ENCODE measurements around the gene WDR37.
"Not testable (repeated sequence)": the region's sequence is repeated elsewhere in the genome, so short reads cannot be mapped to it uniquely, and the experiment has no call there.

DNA sequence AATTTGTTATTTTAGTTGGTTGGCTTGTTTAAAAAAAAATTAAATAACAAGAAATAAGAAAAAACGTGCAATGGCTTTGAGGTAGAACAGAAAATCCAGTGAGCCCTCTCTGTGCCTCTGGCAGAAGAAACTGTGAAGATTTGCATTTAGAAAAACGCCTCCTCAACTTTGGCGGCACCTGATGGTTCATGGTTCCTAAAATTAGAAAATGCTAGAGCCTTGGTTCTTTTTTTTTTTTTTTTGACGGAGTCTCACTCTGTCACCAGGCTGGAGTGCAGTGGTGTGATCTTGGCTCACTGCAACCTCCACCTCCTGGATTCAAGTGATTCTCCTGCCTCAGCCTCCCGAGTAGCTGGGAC is 105.1 kb downstream of the WDR37 start:
- TF ChIP-seq, protein P1, sequence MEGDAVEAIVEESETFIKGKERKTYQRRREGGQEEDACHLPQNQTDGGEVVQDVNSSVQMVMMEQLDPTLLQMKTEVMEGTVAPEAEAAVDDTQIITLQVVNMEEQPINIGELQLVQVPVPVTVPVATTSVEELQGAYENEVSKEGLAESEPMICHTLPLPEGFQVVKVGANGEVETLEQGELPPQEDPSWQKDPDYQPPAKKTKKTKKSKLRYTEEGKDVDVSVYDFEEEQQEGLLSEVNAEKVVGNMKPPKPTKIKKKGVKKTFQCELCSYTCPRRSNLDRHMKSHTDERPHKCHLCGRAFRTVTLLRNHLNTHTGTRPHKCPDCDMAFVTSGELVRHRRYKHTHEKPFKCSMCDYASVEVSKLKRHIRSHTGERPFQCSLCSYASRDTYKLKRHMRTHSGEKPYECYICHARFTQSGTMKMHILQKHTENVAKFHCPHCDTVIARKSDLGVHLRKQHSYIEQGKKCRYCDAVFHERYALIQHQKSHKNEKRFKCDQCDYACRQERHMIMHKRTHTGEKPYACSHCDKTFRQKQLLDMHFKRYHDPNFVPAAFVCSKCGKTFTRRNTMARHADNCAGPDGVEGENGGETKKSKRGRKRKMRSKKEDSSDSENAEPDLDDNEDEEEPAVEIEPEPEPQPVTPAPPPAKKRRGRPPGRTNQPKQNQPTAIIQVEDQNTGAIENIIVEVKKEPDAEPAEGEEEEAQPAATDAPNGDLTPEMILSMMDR (IDR thresholded peaks at IDR 0.05; ENCODE audit: low read length): not testable (repeated sequence)
- not testable (repeated sequence) for TF ChIP-seq EZH2 (IDR thresholded peaks at IDR 0.05; ENCODE audit: borderline replicate concordance, low read length)

Data from OCI-LY1 (cell line).